SKM-1 (cell line): ENCODE measurements around the gene ZNF180.
"Not testable (repeated sequence)": the region's sequence is repeated elsewhere in the genome, so short reads cannot be mapped to it uniquely, and the experiment has no call there.

Experiments used
- DNase-seq: peaks from one replicate; lab custom pipeline; 2025; ENCODE audit not compliant: unreplicated experiment; lab: John Stamatoyannopoulos, UW

Gene ZNF180

DNA sequence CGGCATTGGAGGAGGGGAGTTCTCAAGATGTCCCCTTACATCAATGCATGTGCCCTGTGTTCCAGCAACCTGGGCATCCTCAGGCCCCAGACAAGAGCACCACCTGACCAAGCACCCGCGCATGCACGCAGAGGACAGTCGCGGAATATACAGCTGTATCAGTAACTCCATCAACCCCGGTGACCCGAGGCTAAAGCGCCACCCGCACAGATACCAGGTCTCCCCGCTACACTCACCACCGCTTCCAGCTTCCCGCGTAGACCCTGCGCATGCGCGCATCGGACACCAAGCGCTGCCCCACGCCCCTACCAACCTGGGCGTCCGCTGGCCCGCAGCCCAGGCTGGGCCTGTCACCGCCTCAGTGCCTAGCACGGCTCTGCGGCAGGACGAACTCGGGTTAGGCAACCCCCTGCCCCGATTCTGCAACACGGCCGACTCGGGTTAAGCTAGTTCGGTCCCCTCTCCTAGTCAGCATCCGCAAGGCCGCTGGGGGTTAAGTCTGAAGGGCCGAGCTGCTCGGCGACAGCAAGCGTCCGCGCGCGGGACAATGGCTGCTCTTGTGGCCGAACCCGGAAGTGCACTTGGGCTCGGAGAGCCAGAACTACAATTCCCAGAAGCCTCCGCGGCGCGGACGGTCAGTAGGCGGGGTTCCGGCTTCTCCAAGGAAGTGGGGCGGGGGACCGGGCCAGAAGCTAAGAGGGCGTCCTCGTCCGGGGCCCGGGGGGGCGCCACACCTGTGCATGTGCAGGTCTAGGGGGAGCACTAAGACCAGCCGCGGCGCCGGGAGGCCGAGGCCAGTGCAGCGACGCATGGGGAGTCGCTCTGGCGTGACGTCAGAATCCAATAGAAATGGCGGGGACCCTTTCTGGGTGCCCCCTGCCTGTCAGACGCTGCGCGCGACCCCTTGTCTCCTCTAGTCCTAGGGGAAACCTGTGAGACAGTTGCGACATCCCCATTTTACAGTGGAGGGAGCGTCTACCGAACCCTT is at the start of gene ZNF180:
ZNF180 (minus strand) TSS at position 561 of the 988 bp plus-strand sequence. CDS start 3,188 bp downstream, outside the sequence.
- DNase-seq = peak; percentile 48

DNA sequence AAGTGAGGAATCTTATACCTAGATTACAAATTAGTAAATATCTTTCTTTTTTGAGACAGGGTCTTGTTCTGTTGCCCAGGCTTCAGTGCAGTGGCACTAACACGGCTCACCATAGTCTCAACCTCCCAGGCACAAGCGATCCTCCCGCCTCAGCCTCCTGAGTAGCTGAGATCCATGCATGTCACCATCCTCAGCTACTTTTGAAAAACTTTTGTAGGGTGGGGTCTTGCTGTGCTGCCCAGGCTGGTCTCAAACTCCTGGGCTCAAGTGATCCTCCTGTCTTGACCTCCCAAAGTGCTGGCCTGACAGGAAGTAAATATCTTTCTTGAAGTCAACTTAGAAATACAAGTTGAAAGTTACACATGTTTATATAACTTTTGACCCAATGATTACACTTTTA is 49.2 kb upstream of the ZNF180 start:
- DNase-seq = no peak

DNA sequence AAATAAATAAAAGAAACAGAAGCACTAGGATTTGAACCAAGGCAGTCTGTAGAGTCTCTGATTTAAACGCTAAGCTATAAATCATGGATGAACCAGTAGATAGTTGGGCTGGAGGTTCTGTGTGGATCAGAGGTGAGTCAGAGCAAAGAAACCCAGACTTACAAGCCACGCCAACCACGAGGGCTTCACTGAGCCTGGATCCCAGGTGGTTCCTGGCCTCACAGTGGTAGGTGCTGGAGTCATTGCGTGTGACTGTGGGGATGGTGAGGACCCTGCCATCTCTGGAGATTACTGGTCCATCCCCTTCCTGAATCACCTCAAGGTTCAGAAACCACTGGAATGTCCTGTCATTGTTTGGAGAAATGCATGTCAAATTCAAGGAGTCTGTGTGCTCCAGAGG is 48.4 kb upstream of the ZNF180 start:
- no peak for DNase-seq

DNA sequence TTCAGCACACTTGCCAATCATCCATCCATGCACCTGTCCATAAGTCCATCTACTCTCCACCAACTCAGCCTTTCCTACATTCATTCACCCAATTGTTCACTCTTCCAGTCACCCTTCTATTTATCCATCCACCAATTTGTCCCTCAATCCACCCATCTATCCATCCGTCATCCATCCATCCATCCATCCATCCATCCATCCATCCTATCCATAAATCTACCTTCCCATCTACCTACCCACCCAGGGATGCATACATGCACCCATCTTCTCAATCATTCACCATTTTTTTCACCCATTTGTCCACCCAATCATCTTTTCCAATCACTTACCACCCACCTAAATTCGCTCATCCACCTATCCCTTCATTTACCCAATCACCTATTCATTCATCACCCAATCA is 43.7 kb upstream of the ZNF180 start:
- DNase-seq = no peak

DNA sequence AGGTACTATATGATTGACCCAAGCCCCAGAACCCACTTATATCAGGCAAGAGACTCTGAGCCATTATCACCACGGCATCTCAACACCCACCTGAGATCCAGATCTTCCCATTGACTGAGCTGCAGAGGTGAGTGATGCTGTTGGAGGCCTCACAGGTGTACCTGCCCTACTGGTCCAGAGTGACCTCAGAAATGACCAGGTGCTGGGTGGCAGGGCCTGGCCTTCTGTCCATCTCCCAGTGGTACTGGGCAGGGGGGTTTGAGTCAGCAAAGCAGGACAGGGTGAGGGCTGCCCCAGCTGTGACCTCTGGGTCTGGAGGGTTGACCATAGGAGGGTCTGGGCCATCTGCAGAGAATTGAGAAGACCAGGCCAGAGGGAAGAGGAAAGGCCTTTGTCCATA is 42.3 kb upstream of the ZNF180 start:
- no peak for DNase-seq

DNA sequence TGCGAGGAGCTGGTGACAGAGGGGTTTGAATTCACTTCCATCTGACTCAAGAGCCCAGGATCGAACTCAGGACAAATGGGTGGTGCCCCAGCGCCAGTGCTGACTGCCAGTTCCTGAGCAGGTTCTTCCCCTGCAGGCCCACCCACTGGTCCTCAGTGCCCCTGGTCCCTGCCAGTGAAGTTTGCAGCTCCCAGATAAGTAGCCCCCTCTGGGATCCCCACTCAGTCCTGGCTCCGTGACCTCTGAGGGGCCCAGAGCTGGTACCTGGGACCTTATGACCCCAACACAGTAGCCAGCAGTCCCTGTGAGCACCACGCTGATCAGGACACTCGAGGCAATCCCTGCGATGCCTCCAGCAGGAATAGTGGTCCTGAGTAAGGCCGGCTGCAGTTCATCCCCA is 40.4 kb upstream of the ZNF180 start:
- no peak for DNase-seq

DNA sequence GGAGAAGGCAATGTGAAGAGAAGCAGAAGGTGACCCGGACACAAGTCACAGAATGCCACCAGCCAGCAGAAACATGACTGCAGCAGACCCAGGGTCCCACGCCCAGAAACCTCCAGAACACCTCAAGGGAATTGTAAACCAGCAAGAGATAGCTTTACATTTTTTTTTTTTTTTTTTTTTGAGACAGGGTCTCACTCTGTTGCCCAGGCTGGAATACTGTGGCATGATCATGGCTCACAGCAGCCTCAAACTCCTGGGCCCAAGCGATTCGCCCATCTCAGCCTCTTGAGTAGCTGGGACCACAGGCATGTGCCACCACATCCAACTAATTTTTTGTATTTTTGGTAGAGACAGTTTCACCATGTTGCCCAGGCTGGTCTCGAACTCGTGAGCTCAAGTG is 39.7 kb upstream of the ZNF180 start:
- DNase-seq = no peak

DNA sequence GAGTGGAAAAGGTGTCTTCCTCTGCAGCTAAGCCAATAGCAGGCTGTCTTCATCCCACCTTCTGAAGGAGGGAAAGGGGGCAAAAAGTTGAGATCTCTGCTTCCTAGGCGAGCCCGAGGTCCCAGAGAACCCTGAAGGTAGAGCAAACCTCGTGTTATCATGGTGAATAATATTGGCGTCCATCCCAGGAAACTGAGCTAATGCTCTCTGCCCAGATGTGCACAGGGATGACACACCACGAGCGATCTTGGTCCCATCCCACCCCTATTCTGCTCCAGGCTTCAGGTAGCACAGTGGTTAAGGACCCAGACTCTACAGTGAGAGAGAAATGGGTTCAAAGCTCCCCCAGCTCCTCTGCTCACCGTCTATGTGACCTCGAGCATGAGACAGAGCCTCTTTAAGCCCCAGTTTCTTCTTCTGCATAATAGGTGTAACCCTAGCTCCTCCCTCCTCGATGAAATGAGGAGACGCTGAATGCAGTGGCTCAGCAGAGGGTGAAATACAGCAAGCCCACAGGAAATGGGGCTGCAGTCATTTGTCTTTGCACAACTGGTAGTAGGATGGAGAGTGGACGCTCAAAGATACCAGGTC is 39.0 kb upstream of the ZNF180 start:
- no peak for DNase-seq

DNA sequence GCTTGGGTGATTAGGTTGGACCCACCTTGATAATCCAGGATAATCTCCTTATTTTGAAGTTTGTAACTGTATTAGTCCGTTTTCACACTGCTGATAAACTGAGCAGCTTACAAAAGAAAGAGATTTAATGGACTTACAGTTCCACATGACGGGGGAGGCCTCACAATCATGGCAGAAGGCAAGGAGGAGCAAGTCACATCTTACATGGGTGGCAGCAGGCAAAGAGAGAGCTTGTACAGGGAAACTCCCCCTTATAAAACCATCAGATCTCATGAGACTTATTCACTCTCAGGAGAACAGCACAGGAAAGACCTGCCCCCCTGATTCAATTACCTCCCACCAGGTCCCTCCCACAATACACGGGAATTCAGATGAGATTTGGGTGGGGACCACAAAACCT is 35.0 kb upstream of the ZNF180 start:
- not testable (repeated sequence) for DNase-seq

DNA sequence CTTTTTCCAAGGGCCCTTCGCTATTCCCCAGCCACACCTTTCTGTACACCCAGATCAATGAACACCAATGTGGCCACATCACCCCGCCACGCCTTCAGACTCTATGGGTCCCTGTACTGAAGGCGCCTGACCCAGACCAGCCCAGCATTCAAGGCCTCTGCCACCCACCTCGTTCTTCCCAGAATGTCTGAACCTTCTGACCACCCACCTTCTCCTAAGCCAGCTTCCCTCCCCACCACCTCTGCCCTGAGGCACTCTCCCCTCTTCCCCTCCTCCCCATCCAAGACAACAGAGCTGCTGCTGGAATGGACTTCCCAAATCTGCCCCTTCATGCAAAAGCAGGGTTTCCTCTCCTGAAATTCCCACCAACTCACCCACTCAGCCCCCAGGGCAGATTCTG is 32.5 kb upstream of the ZNF180 start:
- DNase-seq = no peak

DNA sequence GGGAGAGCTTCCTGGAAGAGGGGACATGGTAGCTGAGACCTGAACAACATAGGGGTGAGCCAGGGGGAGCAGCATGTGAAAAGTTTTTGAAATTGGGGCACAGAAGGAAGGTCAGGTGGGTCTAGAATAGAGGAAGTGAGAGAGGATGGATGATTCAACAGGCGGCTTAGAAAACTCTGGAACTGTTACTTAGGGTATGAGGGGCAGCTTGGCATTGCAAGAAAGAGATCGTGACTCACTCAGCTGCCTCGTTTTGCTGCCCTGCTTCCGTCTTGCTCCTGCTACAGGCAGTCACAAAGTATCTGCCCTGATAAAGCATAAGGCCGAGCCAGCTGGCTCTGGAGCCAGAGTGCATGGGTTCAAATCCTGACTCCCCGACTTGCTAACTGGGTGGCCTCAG is 30.5 kb upstream of the ZNF180 start:
- no peak for DNase-seq

DNA sequence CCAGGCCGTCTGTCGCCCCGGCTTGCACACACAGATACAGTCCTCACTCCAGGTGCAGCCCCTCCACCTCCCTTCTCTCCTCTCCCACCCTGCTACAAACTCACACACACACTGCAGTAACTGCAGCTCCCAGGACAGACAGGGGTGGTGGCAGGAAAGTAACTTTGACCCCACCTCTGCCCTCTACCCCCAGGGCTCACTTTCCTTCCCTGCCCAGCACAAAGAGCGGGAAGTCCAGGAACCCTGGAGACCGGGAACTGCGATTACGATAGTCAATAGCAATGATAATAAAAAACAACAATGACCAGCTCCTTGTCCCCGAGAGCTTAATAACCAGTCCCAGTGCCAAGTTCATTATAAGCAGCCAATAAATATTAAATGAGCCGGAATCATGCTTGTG is 29.2 kb upstream of the ZNF180 start, which contains the start of gene CEACAM20:
CEACAM20 (minus strand) TSS at position 140 of the 400 bp plus-strand sequence. CDS start 166 bp downstream, outside the sequence.
- DNase-seq = no peak

DNA sequence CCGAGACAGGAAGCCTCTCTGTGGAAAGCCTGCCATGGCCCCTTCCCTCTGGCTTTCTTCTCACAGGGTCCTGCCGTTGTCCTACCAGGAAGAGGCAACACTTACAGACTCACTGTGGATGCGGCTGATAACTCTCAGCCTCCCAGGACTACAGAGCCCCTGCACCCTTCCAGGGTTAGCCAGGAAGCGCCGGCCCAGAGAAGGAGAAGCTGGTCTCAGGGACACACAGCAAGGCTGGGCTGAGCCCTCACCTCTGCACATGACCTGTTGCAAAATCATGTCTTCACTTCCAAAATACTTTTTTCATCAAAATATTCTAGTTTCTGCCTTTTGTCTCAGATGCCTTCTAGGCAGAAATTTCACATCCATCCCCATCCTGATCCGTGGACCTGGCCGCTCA is 27.2 kb upstream of the ZNF180 start:
- no peak for DNase-seq

DNA sequence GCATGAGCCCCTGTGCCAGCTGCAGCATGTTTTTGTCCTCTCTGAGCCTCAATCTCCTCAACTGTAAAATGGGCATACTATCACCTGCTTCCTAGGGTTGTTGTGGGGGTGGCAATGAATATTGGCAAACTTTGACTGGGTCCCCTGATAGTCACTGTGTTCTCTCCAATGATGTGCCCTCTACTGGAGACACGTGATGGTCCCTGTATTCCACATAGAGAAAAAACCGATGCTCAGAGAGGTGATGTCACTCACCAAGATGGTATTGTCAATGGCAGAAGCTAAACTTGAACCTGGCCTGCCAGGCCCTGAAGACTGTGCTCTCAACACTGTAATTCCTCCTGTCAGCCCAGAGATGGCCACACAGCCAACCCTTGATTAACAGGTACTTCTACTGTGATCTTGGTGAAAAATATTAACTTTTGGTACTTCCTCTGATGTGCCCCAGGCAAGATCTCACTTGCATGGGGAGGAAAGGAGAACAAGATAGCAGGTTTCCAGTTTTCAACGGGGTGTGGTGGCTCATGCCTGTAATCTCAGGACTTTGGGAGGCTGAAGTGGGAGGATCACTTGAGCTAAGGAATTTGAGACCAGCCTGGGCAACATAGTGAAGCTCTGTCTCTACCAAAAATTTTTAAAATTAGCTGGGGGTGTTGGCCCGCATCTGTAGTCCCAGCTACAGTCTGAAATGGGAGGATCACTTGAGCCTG is 25.6 kb upstream of the ZNF180 start:
- no peak for DNase-seq

DNA sequence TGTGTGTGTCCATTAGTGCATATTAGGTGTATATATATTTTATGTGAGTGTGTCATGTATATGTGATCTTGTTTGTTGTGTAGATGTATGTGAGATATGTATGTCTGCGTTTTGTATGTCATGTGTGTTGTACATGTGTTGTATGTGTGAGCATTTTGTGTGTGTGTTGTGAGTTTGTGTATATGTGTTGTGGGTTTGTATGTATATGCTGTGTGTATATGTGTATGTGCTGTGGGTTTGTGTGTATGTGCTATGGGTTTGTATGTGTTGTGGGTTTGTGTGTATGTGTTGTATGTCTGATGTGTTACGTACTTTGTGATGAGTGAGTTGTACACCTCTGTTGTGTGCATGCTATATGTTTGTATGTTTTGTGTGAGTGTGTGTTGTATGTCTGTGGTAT is 21.0 kb upstream of the ZNF180 start:
- DNase-seq = no peak

DNA sequence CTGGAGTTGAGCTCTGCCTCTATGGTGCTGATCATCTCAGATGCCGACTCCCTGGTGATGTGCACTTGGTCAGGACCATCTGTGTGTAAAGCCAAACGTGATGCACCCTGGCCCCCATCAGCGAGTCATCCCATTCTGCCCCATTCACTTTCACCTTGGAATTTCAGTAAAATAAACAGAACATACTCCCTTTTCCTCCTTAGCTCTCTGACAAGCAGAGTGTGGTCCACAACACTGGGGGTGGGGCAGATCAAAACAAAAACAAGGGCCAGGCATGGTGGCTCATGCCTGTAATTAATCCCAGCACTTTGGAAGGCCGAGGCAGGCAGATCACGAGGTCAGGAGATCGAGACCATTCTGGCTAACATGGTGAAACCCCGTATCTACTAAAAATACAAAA is 16.8 kb upstream of the ZNF180 start:
- DNase-seq = no peak

DNA sequence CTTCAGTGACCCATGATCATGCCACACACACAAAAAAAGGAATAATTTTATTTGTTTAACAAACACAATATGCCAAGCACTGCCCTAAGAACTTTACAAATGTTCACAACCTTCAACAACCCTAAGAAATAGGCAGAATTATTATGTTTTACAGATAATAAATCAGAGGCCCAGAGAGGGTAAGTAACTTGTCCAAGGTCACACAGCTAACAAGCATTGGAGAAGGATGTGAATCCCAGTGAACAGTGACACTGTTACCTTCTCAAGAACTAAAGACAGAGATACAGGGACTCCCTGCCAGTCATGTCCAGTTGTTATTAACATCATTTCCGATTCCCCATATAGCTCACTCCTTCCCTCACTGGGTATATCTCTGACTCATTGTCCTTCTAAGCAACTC is 15.6 kb upstream of the ZNF180 start:
- DNase-seq = no peak

DNA sequence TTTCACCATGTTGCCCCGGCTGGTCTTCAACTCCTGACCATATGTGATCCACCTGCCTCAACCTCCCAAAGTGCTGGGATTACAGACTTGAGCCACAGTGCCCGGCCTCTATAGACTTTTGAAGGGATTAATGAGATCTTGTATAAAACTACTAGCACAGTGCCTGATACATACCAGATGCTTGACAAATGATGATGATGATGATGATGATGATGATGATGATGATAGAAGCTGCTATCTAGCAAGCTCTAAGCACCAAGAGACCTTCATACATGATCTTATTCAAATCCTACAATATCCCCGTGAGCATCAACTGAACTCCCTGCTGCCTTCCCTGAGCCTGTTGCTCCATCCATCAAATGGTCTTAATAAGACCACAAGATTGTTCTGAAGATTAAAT is 14.7 kb upstream of the ZNF180 start:
- no peak for DNase-seq

DNA sequence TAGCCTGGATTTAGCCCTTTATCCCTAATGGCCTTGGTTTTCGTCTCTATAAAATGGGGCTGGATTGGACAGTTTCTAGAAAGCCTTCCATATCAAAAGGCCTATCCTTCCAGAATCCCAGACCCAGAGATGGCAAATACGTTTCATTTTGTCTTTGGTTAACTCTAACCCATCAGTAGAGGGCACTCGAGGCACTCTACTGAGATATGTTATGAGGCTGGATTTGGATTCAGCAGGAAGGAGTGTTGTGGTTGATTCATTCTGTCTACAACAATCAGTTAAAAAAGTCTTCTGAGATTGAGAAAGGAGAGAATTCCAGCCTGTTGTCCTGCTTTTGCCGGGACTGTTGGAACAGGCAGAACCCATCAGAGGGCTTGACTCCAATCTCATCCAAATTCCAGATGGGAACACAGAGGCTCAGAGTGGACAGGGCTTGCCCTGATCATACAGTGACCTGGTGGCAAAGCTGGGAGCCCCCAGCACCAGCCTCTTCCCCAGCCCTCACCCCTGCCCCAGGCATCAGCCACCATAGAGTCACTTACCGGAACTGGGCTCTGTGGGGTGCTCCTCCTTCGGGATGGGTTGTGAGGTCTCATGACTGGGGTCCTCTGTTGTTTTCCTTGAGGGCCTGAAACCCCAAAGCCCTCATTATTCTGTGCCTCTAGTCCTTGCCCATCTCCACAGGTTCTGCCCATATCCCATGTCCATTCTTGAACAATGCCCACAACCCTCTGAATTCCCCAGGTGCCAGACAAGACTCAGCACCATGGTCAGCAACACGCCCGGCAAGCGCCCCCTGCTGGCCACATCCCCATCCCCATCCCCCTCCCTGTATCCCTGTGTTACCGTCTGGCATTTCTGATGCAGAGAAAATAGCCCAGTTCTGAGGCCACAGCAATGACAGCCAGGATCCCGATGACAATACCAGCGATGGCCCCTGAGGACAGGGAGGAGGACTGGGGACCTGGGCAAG is 12.3 kb upstream of the ZNF180 start:
- DNase-seq = no peak

DNA sequence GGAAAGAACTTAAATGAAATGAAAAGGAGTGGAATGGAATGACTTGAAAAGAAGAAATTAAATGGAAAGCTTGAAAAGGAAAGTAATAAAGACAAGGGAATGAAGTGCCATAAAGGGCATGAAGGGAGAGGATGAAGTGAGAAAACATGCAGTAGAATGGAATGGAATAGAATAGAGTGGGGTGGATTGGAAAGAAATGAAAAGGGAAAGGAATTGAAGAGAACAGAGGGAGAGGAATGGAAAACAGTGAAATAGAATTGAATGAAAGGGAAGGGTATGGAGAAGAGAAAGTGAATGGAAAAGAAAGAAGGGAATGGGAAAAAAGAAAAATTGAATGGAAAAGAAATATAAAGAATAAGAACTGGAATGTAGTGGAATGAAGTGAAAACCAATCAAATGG is 9.2 kb upstream of the ZNF180 start:
- no peak for DNase-seq

DNA sequence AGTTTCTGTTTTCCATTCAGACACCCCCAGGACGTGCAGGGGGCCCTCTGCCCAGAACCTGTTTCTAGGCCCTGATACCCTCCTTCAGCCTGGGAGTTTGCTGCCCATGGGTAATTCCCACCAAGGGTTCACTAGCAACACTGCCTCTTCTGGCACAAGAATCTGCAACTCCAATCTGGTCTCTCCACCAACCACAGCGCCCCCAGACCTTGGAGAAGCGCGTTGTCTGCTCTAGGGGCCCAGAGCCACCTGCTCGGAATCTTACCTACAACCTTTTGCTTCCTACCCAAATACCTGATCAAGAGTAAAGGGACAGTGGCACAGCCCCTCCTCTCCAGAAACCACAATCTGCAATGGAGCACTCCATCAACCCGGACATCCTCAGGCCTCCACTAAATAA is 763 bp downstream of the ZNF180 start:
- DNase-seq = no peak
